SK-N-MC (cell line): ENCODE measurements around the gene TOP1.
A peak's percentile ranks its signal among the peaks of the same experiment; 100 is the strongest.
"Not testable (repeated sequence)": the region's sequence is repeated elsewhere in the genome, so short reads cannot be mapped to it uniquely, and the experiment has no call there.

Source experiments
- DNase-seq: peaks from one replicate; pipeline ENCODE4 v3.0.0-alpha.2; 2011; ENCODE audit warnings: low read depth, low spot score
- H3K27ac ChIP-seq: fragments of 200-600 bp; sonication (generic); 2 replicates; pipeline ENCODE4 v1.5.1; 2016; ENCODE audit warnings: mixed run types
- H3K36me3 ChIP-seq: fragments of 200-600 bp; sonication (generic); 2 replicates; pipeline ENCODE4 v1.6.1; 2017; ENCODE audit warnings: antibody characterized with exemption, low read length, mixed read lengths; ENCODE audit not compliant: insufficient read depth
- H3K4me3 ChIP-seq: fragments of 200-600 bp; sonication (generic); 2 replicates; pipeline ENCODE4 v1.5.1; 2016
- H3K9ac ChIP-seq: fragments of 200-600 bp; sonication (generic); 2 replicates; pipeline ENCODE4 v1.8.0; 2017; ENCODE audit warnings: mixed run types, mixed read lengths; ENCODE audit not compliant: insufficient read length
- H3K9me3 ChIP-seq: fragments of 200-600 bp; sonication (generic); 2 replicates; pipeline ENCODE4 v1.6.1; 2017; ENCODE audit warnings: low read depth, mild to moderate bottlenecking, antibody characterized with exemption, low read length, moderate library complexity, mixed read lengths
- EZH2 ChIP-seq: fragments of 200-600 bp; sonication (generic); IDR thresholded peaks from one replicate; pipeline ENCODE4 v1.6.1; 2017; ENCODE audit warnings: antibody characterized with exemption
- FOXP2 ChIP-seq: optimal IDR thresholded peaks from 2 replicates; pipeline ENCODE3; 2011; ENCODE audit warnings: mild to moderate bottlenecking, moderate library complexity; ENCODE audit not compliant: insufficient read depth; ENCODE audit errors: extremely low read length, control extremely low read depth
- POLR2AphosphoS5 ChIP-seq: IDR thresholded peaks from 2 replicates; pipeline ENCODE4 v1.6.1; 2012; ENCODE audit warnings: mild to moderate bottlenecking, low read depth, low read length, borderline replicate concordance

The TOP1 gene

GRCh38 chr20:41116282-41116956, 87.8 kb downstream of the TOP1 start:
- Histone ChIP-seq H3K9ac (no peak overlapping the region), H3K9me3 (no peaks in the 10 kb centered on the region), H3K36me3 (peaks cover 92% of the 10 kb centered on the region), H3K27ac (no peak overlapping the region), H3K4me3 (no peak overlapping the region)
- DNase-seq: no peak
- TF ChIP-seq FOXP2: no peak
- TF ChIP-seq POLR2AphosphoS5: no peak
- no peak for TF ChIP-seq EZH2

- not testable (repeated sequence) for H3K4me3 ChIP-seq, DNase-seq, H3K9ac ChIP-seq, H3K9me3 ChIP-seq
- H3K27ac ChIP-seq: peak overlapping the region; percentile 70
- peaks cover 93% of the 10 kb centered on the region for H3K36me3 ChIP-seq
These were observed 89.5 kb downstream of the TOP1 start for GRCh38 chr20:41118159-41118558.

- no peak overlapping the region for H3K9ac ChIP-seq
- DNase-seq: no peak
- TF ChIP-seq POLR2AphosphoS5 (no peak), FOXP2 (no peak), EZH2 (no peak)
- peaks cover 95% of the 10 kb centered on the region for H3K36me3 ChIP-seq
- H3K9me3 ChIP-seq: no peaks in the 10 kb centered on the region
- H3K27ac ChIP-seq: peak overlapping the region; percentile 70
- H3K4me3 ChIP-seq: no peak overlapping the region
These were observed 90.0 kb downstream of the TOP1 start for GRCh38 chr20:41118632-41119031.

GRCh38 chr20:41119614-41120561, 91.3 kb downstream of the TOP1 start:
- TF ChIP-seq EZH2: no peak
- TF ChIP-seq POLR2AphosphoS5: no peak
- TF ChIP-seq FOXP2: no peak
- no peak for DNase-seq

GRCh38 chr20:41121399-41121798, 92.8 kb downstream of the TOP1 start:
- TF ChIP-seq POLR2AphosphoS5 (no peak), FOXP2 (no peak), EZH2 (no peak)
- H3K27ac ChIP-seq: no peak overlapping the region
- H3K4me3 ChIP-seq: no peak overlapping the region
- DNase-seq: no peak
- H3K9me3 ChIP-seq: no peaks in the 10 kb centered on the region
- H3K9ac ChIP-seq: no peak overlapping the region
- H3K36me3 ChIP-seq: peaks cover 90% of the 10 kb centered on the region

More at GRCh38 chr20:41119614-41120561, 91.3 kb downstream of the TOP1 start:
- H3K4me3 ChIP-seq: no peak overlapping the region
- no peak overlapping the region for H3K9ac ChIP-seq
- H3K27ac ChIP-seq: no peak overlapping the region
- no peaks in the 10 kb centered on the region for H3K9me3 ChIP-seq
- H3K36me3 ChIP-seq: peaks cover 90% of the 10 kb centered on the region

GRCh38 chr20:41123631-41124030, 95.0 kb downstream of the TOP1 start:
- DNase-seq: no peak
- no peak overlapping the region for H3K4me3 ChIP-seq
- H3K9me3 ChIP-seq: no peaks in the 10 kb centered on the region
- H3K36me3 ChIP-seq: peaks cover 82% of the 10 kb centered on the region
- H3K27ac ChIP-seq: no peak overlapping the region
- H3K9ac ChIP-seq: no peak overlapping the region
- TF ChIP-seq EZH2 (no peak), FOXP2 (no peak), POLR2AphosphoS5 (no peak)

- no peak for TF ChIP-seq POLR2AphosphoS5
- TF ChIP-seq FOXP2: no peak
- no peak for TF ChIP-seq EZH2
- peaks cover 73% of the 10 kb centered on the region for H3K36me3 ChIP-seq
These were observed 96.0 kb downstream of the TOP1 start for GRCh38 chr20:41124451-41125094.

More at GRCh38 chr20:41124451-41125094, 96.0 kb downstream of the TOP1 start:
- no peak overlapping the region for H3K9ac ChIP-seq
- H3K27ac ChIP-seq: no peak overlapping the region
- no peak overlapping the region for H3K4me3 ChIP-seq
- H3K9me3 ChIP-seq: no peaks in the 10 kb centered on the region
- DNase-seq: no peak
